Left renal pelvis (tissue), 4 donors: ENCODE data around the gene KRTAP12-4. TPM values are rescaled to one million over a fixed set of nuclear protein-coding genes. Genes with fewer than 3 reads are reported as not detected.
"Not testable (repeated sequence)": the region's sequence is repeated elsewhere in the genome, so short reads cannot be mapped to it uniquely, and the experiment has no call there.

Experiments used
- DNase-seq, 4 donors: peaks; one replicate each; pipeline ENCODE4 v3.0.0-alpha.2; 2013; ENCODE audit warnings: low read depth in 4 of 4, low spot score in 3 of 4
- polyA plus RNA-seq, 4 donors: library from polyadenylated mRNA; unstranded; fragments of 120-200 nt; gene quantifications; one replicate each; pipeline ENCODE4 v1.2.1, GENCODE V29; 2013; ENCODE audit not compliant: insufficient read length in 4 of 4

The KRTAP12-4 gene
- polyA plus RNA-seq, 4 donors, result not detected

GRCh38 chr21:44637018-44637850 lies 17.2 kb downstream of the KRTAP12-4 start, which contains the start of gene KRTAP10-10:
Gene KRTAP10-10 (plus strand): TSS chr21:44637356. CDS start chr21:44637418, 62 bp downstream.
- no peak for DNase-seq

DNA sequence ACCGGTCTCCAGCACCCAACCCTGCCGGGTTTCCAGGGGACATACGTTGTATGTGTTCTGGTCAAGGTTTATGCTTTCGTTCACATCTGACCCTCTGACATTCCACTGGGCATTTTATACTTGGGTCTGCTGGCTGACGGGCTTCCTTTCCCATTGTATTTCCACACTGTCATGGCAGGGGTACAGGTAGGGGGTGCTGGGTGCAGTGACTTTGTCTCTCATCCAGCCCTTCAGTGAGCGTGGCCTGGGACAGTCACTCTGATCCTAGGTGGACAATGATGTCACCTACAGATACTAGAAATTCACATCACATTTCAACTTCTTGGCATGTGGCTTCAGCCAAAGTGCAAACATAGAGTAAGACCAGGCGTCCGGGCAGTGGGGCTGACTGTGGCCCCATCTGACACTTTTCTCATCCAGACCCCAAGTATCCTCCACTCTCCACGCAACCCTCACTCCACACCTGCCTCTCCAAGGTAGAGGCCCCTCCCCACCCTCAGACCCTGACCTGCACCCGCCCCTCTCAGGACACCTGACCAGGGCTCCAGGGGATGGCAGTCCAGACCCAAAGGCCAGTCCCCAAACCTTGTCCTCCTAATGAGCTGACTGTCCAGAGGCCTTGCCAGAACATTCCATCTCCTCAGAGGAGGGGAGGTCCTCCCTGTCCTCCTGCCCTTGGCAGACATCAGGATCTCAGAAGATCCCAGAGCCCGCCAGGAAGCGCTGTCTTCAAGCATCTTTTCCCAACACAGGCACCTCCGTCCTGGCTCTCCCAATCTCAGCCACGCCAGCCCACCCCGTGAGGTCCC lies 18.0 kb downstream of the KRTAP12-4 start:
- DNase-seq, result no peak

GRCh38 chr21:44632067-44632466 lies 22.4 kb downstream of the KRTAP12-4 start:
- DNase-seq, result no peak

DNA sequence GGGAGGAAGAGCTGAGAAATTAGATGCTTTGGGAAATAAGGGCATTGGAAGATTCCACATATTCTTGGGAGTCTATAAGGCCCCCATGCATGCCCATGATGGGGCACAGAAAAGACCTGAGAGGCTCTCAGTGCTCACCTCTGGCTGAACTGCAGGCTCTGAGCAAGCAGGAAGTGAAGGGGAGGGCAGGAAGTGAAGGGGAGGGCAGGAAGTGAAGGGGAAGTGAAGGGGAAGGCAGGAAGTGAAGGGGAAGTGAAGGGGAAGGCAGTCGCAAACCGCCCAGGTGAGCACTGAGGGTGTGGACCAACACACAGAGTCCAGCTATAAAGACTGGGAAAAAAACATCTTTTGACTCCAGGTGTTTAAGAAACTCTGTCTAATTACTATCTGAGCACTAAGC lies 24.0 kb downstream of the KRTAP12-4 start:
- DNase-seq, result no peak

DNA sequence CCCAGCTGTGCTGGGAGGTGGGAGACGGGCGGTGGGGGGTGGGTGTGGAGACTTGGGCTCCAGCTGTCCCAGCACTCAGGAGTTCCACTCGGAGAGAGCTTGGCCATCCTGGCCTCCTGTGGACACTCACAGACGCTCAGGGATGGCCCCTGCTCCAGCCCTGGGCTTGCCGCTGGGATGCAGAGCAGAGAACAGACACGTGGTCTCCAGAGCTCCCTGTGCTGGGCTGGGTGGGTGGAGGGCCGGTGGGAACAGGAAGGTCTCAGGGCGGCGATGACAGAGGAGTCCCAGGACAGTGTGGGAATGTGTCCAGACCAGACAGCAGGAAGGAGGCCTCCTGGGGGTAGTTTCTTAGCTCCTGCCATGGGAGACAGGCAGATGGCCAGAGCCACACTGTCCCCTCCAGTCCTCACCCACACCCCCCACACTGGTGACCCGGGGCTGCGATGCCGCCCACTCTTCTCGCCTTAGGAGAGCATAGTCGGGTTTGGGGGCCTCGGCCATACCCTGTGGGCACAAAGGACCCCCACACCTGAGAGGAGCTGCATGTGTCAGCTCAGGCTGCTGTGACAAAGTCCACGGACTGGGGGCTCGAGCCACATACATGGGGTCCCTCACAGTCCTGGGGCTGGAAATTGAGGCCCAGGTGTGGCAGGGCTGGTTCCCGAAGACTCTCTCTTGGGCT lies 25.6 kb downstream of the KRTAP12-4 start:
- no peak for DNase-seq

DNA sequence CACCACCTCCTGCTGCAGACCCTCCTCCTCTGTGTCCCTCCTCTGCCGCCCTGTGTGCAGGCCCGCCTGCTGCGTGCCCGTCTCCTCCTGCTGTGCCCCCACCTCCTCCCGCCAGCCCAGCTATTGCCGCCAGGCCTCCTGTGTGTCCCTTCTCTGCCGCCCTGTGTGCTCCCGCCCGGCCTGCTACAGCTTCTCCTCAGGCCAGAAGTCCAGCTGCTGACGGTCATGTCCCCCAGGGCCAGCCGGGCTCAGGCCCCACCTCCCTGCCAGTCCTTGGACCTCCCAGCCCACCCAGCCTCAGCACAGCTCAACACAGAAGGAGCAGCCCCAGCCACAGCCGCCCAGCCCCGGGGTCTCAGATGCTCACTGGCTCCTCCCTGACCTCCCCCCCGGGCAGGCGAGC lies 26.6 kb downstream of the KRTAP12-4 start:
- DNase-seq, result not testable (repeated sequence)

- not testable (repeated sequence) for DNase-seq
Observed at GRCh38 chr21:44627181-44627822, 27.2 kb downstream of the KRTAP12-4 start.

GRCh38 chr21:44626673-44627143 lies 27.8 kb downstream of the KRTAP12-4 start, which contains the start of gene KRTAP10-9:
Gene KRTAP10-9 (plus strand): TSS chr21:44627093. CDS start chr21:44627172, 79 bp downstream.
- no peak for DNase-seq

DNA sequence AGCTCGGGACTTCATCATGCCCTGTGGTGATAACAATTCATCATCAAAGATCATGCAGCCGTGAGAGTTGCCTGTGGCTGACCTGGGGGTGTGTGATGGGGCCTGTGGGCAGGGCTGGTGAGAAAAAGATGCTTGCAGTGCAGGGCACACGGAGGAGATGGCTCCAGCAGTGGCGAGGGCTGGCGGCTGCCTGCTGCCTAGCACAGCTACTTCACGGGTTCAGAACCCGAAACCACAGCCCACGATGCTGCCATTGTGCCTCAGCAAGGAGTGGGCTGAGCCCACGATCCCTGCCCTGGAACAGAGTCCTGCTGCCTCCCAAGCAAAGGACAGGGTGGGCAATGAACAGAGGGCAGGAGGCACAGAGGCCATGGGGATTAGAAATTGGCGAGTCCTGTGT lies 28.2 kb downstream of the KRTAP12-4 start:
- DNase-seq, result no peak

GRCh38 chr21:44625756-44626155 lies 28.7 kb downstream of the KRTAP12-4 start:
- DNase-seq, result no peak

DNA sequence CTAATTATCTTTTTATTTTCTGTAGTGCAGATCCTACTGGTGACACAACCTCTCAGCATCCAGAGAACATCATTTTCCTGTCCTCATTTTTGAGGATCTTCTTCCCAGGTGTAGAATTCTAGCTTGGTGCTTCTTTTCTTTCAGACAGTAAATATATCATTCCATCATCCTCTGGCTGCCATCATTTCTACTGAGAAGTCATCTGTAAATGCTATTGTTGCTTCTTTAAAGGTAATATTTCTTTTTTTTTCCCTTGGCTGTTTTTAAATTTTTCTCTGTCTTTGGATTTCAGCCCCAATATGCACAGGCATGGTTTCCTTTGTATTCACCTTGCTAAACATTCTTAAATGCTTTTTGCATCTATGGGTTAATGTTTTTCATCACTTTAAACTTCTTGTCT lies 30.9 kb downstream of the KRTAP12-4 start:
- no peak for DNase-seq

GRCh38 chr21:44619886-44620285 lies 34.6 kb downstream of the KRTAP12-4 start:
- DNase-seq, result no peak

DNA sequence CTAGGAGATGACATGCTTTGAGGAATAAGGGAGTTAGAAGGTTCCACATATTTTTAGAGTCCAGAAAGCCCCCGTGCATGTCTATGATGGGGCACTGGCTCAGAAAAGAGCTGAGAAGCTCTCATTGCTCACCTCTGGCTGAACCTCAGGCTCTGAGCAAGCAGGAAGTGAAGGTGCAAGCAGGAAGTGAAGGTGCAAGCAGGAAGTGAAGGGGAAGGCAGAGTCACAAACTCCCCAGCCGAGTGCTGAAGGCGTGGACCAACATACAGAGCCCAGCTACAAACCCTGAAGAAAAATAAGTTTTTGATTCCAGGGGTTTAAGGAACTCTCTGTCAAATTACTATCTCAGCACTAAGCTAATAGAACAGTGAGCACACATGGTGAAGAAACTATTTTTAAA lies 35.5 kb downstream of the KRTAP12-4 start:
- DNase-seq, result no peak

GRCh38 chr21:44618504-44618903 lies 36.0 kb downstream of the KRTAP12-4 start:
- no peak for DNase-seq

DNA sequence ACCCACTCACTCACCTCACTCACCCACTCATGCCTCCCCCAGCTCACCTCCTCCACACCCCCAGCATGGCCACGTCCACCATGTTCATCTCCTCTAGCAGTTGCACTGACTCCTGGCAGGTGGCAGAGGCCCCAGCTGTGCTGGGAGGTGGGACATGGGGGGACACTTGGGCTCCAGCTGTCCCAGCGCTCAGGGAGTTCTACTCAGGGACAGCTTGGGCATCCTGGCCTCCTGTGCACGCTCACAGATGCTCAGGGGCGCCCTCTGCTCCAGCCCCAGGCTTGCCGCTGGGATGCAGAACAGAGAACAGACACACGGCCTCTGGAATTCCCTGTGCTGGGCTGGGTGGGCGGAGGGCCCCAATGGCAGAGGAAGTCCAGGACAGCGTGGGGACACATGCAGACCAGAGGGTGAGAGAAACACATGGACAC lies 37.4 kb downstream of the KRTAP12-4 start:
- DNase-seq, result no peak

GRCh38 chr21:44616591-44616926 lies 37.9 kb downstream of the KRTAP12-4 start:
- DNase-seq, result no peak

DNA sequence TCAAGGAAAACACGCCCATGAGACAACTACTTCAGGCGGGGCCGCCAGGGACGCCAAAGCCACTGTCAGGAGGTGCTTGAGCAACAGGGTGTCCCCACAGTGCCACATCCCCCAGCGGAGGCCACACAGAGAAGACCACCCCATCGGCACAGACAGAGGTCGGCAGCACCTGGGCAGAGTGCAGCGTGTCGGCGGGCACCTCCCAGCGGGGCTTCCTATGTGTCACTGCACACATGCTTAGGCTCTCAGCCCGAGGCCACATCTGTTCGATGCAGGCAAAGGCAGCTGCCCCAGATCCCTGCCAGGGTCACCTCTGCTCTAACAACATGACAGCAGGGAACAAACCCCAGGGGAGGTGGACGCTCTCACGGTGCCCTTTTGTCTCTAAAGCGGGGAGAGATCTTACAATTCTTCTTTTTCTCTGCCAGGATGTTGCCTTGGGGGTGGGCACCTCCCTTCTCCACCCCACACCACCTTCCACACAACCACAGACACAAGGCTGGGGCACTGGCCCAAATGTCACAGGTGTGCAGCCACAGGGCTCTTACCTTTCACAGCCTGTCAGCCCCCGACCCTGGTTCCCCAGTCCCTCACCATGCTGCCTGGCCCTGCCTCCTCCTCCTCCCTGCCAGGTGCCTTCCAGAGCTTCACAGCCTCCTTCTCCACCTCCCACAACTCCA lies 38.4 kb downstream of the KRTAP12-4 start:
- no peak for DNase-seq

DNA sequence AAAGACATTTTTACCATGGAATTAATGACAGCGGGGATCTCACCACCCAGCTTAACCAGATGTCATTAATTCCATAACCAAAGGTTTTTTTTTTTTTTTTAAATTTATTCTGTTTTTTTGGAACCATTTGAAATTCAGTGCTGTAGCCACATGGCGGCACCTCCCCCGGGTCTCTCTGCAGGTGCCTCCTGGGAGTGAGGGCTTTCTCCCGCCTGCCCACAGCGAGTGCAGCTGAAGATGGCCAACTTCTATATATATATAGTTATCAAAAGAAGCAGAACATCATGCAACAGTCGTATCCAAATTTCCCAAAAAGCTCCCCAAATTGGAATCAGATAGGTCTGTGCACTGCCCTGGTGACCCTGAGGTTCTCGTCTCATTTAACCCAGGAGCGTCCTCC lies 39.0 kb downstream of the KRTAP12-4 start:
- DNase-seq, result no peak

DNA sequence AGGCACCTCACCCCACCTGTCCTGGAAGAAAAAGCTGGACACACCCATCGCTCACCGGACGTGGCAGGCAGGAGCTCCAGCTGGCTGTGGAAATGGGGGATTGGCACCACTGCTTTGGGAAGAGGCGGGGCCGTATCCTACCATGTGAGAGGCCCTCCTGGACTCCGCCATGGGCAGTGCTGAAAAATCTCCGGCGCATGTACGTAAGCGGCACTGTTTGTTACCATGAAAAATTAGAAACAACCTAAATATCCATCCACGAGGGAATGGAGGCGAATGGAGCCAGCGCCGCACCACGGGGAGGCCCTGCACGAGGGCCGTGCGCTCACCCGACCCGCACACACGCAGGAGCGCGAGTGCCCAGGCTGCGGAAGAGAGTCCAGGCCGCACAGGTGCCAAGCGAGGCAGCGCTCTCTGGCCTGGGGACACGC lies 39.5 kb downstream of the KRTAP12-4 start:
- DNase-seq, result no peak

GRCh38 chr21:44614161-44614631 lies 40.3 kb downstream of the KRTAP12-4 start:
- no peak for DNase-seq
